ENCODE measurements around the gene CLCN5. TPM values are rescaled to one million over a fixed set of nuclear protein-coding genes. Genes with fewer than 3 reads are reported as not detected.

The CLCN5 gene
- polyA plus RNA-seq, 2 of the 4 experiments (the other 2 are of a cell fraction) = 2.6 to 5.2 TPM

DNA sequence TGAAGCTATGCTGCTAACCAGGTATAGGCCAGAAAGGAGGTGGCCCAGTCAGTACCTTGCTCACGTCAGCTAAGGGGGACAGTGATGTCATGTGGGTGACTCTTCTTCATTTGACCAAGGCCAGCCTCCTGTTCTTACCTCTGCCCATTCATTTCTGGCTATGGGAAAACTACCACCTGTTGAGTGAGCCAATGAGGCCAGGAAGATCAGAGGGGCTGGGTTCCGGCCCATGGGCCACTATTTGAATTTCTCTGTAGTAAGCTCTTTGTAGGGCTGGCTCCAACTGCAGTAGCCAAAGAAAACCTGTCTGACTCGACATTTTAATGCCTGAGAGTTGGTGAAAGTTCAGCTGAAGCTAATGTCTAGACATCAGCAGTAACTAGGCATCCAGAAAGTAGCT is 175.8 kb downstream of the CLCN5 start (continued):
- TF ChIP-seq, protein P1, sequence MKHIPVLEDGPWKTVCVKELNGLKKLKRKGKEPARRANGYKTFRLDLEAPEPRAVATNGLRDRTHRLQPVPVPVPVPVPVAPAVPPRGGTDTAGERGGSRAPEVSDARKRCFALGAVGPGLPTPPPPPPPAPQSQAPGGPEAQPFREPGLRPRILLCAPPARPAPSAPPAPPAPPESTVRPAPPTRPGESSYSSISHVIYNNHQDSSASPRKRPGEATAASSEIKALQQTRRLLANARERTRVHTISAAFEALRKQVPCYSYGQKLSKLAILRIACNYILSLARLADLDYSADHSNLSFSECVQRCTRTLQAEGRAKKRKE (CRISPR knock-in tag; IDR thresholded peaks at IDR 0.05; ENCODE audit: low read depth) = no peak
- TF ChIP-seq CBX8 (IDR thresholded peaks at IDR 0.05) (no peak), CBX2 (IDR thresholded peaks at IDR 0.05; ENCODE audit: borderline replicate concordance, low read depth) (no peak), FOXS1 (CRISPR knock-in tag; IDR thresholded peaks at IDR 0.05) (no peak), ZNF302 (CRISPR knock-in tag; IDR thresholded peaks at IDR 0.05) (no peak), ESRRA (IDR thresholded peaks at IDR 0.05; ENCODE audit: borderline replicate concordance, low read length) (no peak)

DNA sequence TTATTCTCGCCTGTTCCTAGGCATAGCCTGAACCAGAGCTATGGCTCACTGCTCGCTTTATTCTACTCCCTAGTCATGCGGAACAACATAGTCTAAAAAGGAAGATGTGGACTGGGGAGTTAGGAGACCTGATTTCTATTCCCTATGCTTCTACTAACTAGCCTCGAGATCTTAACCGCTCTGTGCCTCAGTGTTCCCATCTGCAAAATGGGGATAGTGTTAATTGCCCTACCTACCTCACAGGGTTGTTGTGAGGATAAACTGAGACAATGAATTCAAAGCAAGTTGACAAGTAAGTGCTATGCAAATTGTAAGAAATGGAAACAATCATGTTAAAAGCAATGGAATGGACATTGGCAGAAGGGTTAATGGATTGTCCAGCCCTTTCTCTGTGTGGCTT is 176.4 kb downstream of the CLCN5 start:
- no peak overlapping the region for H3K27ac ChIP-seq
- ATAC-seq (no peak), FAIRE-seq (peak; percentile 97), DNase-seq (ENCODE audit: low read depth in 1 of 2, low spot score in 1 of 2) (no peak)
- no peak overlapping the region for H3K4me2 ChIP-seq
- H3K4me1 ChIP-seq = no peaks in the 10 kb centered on the region
- no peak overlapping the region for H3K4me3 ChIP-seq
- WGBS (ENCODE audit: missing lambda C conversion rate) = 72% methylated on average over 5 of the region's 5 CpGs
- no peaks in the 10 kb centered on the region for H3K9me3 ChIP-seq
- ChIA-PET CTCF (interaction anchor here (3.8 kb wide), 1 partner anchor 484 kb away, joined by 45 read pairs; no protein-coding TSS in a partner anchor), POLR2A (no interaction called here)
- TF ChIP-seq NR3C1 (IDR thresholded peaks at IDR 0.05) = no peak
- no peak for TF ChIP-seq CBX2 (IDR thresholded peaks at IDR 0.05; ENCODE audit: borderline replicate concordance, low read depth)
- TF ChIP-seq, protein P2, sequence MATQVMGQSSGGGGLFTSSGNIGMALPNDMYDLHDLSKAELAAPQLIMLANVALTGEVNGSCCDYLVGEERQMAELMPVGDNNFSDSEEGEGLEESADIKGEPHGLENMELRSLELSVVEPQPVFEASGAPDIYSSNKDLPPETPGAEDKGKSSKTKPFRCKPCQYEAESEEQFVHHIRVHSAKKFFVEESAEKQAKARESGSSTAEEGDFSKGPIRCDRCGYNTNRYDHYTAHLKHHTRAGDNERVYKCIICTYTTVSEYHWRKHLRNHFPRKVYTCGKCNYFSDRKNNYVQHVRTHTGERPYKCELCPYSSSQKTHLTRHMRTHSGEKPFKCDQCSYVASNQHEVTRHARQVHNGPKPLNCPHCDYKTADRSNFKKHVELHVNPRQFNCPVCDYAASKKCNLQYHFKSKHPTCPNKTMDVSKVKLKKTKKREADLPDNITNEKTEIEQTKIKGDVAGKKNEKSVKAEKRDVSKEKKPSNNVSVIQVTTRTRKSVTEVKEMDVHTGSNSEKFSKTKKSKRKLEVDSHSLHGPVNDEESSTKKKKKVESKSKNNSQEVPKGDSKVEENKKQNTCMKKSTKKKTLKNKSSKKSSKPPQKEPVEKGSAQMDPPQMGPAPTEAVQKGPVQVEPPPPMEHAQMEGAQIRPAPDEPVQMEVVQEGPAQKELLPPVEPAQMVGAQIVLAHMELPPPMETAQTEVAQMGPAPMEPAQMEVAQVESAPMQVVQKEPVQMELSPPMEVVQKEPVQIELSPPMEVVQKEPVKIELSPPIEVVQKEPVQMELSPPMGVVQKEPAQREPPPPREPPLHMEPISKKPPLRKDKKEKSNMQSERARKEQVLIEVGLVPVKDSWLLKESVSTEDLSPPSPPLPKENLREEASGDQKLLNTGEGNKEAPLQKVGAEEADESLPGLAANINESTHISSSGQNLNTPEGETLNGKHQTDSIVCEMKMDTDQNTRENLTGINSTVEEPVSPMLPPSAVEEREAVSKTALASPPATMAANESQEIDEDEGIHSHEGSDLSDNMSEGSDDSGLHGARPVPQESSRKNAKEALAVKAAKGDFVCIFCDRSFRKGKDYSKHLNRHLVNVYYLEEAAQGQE (IDR thresholded peaks at IDR 0.05) = no peak
- TF ChIP-seq, protein P3, sequence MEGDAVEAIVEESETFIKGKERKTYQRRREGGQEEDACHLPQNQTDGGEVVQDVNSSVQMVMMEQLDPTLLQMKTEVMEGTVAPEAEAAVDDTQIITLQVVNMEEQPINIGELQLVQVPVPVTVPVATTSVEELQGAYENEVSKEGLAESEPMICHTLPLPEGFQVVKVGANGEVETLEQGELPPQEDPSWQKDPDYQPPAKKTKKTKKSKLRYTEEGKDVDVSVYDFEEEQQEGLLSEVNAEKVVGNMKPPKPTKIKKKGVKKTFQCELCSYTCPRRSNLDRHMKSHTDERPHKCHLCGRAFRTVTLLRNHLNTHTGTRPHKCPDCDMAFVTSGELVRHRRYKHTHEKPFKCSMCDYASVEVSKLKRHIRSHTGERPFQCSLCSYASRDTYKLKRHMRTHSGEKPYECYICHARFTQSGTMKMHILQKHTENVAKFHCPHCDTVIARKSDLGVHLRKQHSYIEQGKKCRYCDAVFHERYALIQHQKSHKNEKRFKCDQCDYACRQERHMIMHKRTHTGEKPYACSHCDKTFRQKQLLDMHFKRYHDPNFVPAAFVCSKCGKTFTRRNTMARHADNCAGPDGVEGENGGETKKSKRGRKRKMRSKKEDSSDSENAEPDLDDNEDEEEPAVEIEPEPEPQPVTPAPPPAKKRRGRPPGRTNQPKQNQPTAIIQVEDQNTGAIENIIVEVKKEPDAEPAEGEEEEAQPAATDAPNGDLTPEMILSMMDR (IDR thresholded peaks at IDR 0.05) = no peak
- no peak for TF ChIP-seq ZSCAN20 (CRISPR knock-in tag; IDR thresholded peaks at IDR 0.05)

DNA sequence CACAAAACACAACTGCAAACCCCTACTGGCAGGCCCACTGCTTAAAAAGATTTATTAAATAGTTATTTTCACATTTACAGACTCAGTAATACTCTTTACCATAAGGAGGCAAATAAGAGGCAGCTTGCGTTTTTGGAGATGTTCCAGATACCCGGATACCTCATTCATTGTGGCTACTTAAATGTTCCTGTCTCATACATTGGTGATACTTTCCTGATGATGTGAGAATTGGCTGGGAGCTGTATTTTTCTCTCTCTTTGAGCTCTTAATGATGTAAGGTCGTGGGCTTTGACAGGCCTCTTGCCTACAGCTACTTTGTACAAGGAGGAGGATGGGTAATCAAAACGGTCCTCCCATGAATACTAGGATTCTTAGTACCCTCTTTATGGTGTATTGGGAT is 176.9 kb downstream of the CLCN5 start:
- peak; percentile 46 for FAIRE-seq
- 52% methylated on average over 4 of the region's 4 CpGs for WGBS (ENCODE audit: missing lambda C conversion rate)

More for the DNA sequence above, 176.9 kb downstream of the CLCN5 start:
- DNase-seq (ENCODE audit: low read depth in 1 of 2, low spot score in 1 of 2) (no peak), ATAC-seq (no peak)
- Histone ChIP-seq H3K27ac (no peak overlapping the region), H3K4me2 (no peak overlapping the region), H3K4me3 (no peak overlapping the region), H3K9me3 (no peaks in the 10 kb centered on the region), H3K4me1 (no peaks in the 10 kb centered on the region)
- ChIA-PET CTCF (interaction anchor here (3.8 kb wide), 1 partner anchor 483 kb away, joined by 45 read pairs; no protein-coding TSS in a partner anchor), POLR2A (no interaction called here)
- TF ChIP-seq ZC3H11A (IDR thresholded peaks at IDR 0.05) (no peak), EP300 (IDR thresholded peaks at IDR 0.05) (no peak), CHD2 (IDR thresholded peaks at IDR 0.05; ENCODE audit: low read length, partially characterized antibody) (no peak)
- TF ChIP-seq, protein P4, sequence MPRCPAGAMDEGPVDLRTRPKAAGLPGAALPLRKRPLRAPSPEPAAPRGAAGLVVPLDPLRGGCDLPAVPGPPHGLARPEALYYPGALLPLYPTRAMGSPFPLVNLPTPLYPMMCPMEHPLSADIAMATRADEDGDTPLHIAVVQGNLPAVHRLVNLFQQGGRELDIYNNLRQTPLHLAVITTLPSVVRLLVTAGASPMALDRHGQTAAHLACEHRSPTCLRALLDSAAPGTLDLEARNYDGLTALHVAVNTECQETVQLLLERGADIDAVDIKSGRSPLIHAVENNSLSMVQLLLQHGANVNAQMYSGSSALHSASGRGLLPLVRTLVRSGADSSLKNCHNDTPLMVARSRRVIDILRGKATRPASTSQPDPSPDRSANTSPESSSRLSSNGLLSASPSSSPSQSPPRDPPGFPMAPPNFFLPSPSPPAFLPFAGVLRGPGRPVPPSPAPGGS (IDR thresholded peaks at IDR 0.05) = no peak
- TF ChIP-seq, protein P5, sequence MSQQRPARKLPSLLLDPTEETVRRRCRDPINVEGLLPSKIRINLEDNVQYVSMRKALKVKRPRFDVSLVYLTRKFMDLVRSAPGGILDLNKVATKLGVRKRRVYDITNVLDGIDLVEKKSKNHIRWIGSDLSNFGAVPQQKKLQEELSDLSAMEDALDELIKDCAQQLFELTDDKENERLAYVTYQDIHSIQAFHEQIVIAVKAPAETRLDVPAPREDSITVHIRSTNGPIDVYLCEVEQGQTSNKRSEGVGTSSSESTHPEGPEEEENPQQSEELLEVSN (IDR thresholded peaks at IDR 0.05; ENCODE audit: borderline replicate concordance, low read depth) = no peak

Data from A549 (cell line).